Measurements from ENCODE around the gene KDM4F.
A peak's percentile ranks its signal among the peaks of the same experiment; 100 is the strongest.

- TF ChIP-seq CTCF (IDR thresholded peaks at IDR 0.05; ENCODE audit: poor library complexity, severe bottlenecking) (no peak), EZH2 (IDR thresholded peaks at IDR 0.05; ENCODE audit: borderline replicate concordance, insufficient read depth, low read length, poor library complexity, severe bottlenecking) (no peak), TAF1 (IDR thresholded peaks at IDR 0.05; ENCODE audit: low read depth) (peak; percentile 87), POLR2AphosphoS5 (IDR thresholded peaks at IDR 0.05) (peak; percentile 88), MXI1 (conservative IDR thresholded peaks at IDR 0.05; ENCODE audit: poor library complexity, severe bottlenecking) (peak; percentile 66), RAD21 (conservative IDR thresholded peaks at IDR 0.05) (no peak), REST (IDR thresholded peaks at IDR 0.05; ENCODE audit: borderline replicate concordance) (peak; percentile 30)
Observed at GRCh38 chr11:95068549-95068948, 19.3 kb downstream of the KDM4F start.

All from neural cell (in vitro differentiated cells).